Activated T-cell treated with anti-CD3 and anti-CD28 coated beads for 1 hour (primary cell): ENCODE data around the gene LRRC40.
"Not testable (repeated sequence)": the region's sequence is repeated elsewhere in the genome, so short reads cannot be mapped to it uniquely, and the experiment has no call there.

Experiments used
- DNase-seq: peaks from one replicate; pipeline ENCODE4 v3.0.0-alpha.2; 2020; ENCODE audit warnings: low read depth

The LRRC40 gene

GRCh38 chr1:70202173-70202758, 3.1 kb downstream of the LRRC40 start:
- no peak for DNase-seq

GRCh38 chr1:70200065-70200464, 5.3 kb downstream of the LRRC40 start:
- DNase-seq, result no peak

GRCh38 chr1:70196333-70196732, 9.0 kb downstream of the LRRC40 start:
- DNase-seq, result no peak

- no peak for DNase-seq
These were observed 10.0 kb downstream of the LRRC40 start for GRCh38 chr1:70195342-70195741.

GRCh38 chr1:70194601-70195000, 10.8 kb downstream of the LRRC40 start:
- no peak for DNase-seq

- not testable (repeated sequence) for DNase-seq
These were observed 12.9 kb downstream of the LRRC40 start for GRCh38 chr1:70192446-70192845.

GRCh38 chr1:70190180-70190579, 15.2 kb downstream of the LRRC40 start:
- DNase-seq, result no peak

GRCh38 chr1:70188522-70188921, 16.9 kb downstream of the LRRC40 start:
- no peak for DNase-seq

- DNase-seq, result not testable (repeated sequence)
These were observed 20.2 kb downstream of the LRRC40 start for GRCh38 chr1:70185181-70185580.

GRCh38 chr1:70171512-70171911, 33.9 kb downstream of the LRRC40 start:
- no peak for DNase-seq

GRCh38 chr1:70169018-70169839, 36.1 kb downstream of the LRRC40 start:
- no peak for DNase-seq

GRCh38 chr1:70168283-70168682, 37.1 kb downstream of the LRRC40 start:
- no peak for DNase-seq

GRCh38 chr1:70164350-70164749, 41.0 kb downstream of the LRRC40 start:
- no peak for DNase-seq

- DNase-seq, result no peak
These were observed 48.8 kb downstream of the LRRC40 start for GRCh38 chr1:70156529-70157120.

GRCh38 chr1:70153739-70154138, 51.6 kb downstream of the LRRC40 start:
- DNase-seq, result no peak

GRCh38 chr1:70150444-70150843, 54.9 kb downstream of the LRRC40 start:
- DNase-seq, result no peak

- DNase-seq, result no peak
These were observed 58.9 kb downstream of the LRRC40 start for GRCh38 chr1:70146488-70146887.

GRCh38 chr1:70143048-70143659, 62.2 kb downstream of the LRRC40 start:
- DNase-seq, result no peak

- no peak for DNase-seq
These were observed 63.3 kb downstream of the LRRC40 start for GRCh38 chr1:70142075-70142474.

- DNase-seq, result no peak
These were observed 64.5 kb downstream of the LRRC40 start for GRCh38 chr1:70140894-70141293.

- DNase-seq, result no peak
These were observed 65.0 kb downstream of the LRRC40 start for GRCh38 chr1:70140343-70140742.

- no peak for DNase-seq
These were observed 71.2 kb downstream of the LRRC40 start for GRCh38 chr1:70134148-70134547.

GRCh38 chr1:70117046-70117445, 88.3 kb downstream of the LRRC40 start:
- DNase-seq, result no peak
